OCI-LY7 (cell line): ENCODE data around the gene MAPRE3. TPM values are rescaled to one million over a fixed set of nuclear protein-coding genes. Genes with fewer than 3 reads are reported as not detected.

Experiments used
- BruUV-seq: library from RNA; stranded (reverse); fragments of 400-500 nt; replicated peaks from 2 replicates; lab custom pipeline; 2021; lab: Mats Ljungman, UMichigan
- CTCF ChIA-PET: fragments of 300-600 bp; sonication (Branson Sonifier 250); formaldehyde crosslinking; loops from one replicate; lab custom pipeline; 2022; ENCODE audit warnings: antibody characterized with exemption; ENCODE audit not compliant: unreplicated experiment; lab: Charles Lee
- POLR2A ChIA-PET: fragments of 300-600 bp; sonication (Branson Sonifier 250); formaldehyde crosslinking; loops from one replicate; lab custom pipeline; 2022; ENCODE audit warnings: antibody characterized with exemption; lab: Charles Lee
- DNase-seq: peaks from one replicate; pipeline ENCODE4 v3.0.0-alpha.2; 2015; ENCODE audit warnings: low spot score
- H2AFZ ChIP-seq: fragments of 200-600 bp; sonication (generic), shearing (Covaris generic); 2 replicates; pipeline ENCODE4 v1.6.1; 2014; ENCODE audit warnings: mild to moderate bottlenecking, antibody characterized with exemption, low read length, moderate library complexity
- H3K27ac ChIP-seq: fragments of 200-600 bp; sonication (generic); 2 replicates; pipeline ENCODE4 v1.5.1; 2014; ENCODE audit warnings: mixed run types, low read depth, mild to moderate bottlenecking, moderate library complexity, low read length, inconsistent platforms; ENCODE audit not compliant: poor library complexity, severe bottlenecking
- H3K36me3 ChIP-seq: fragments of 200-600 bp; sonication (generic); 2 replicates; pipeline ENCODE4 v1.6.1; 2014; ENCODE audit warnings: mild to moderate bottlenecking, antibody characterized with exemption, low read length, moderate library complexity, mixed read lengths; ENCODE audit not compliant: insufficient read depth
- H3K4me1 ChIP-seq: fragments of 200-600 bp; sonication (generic); 2 replicates; pipeline ENCODE4 v1.5.1; 2014; ENCODE audit warnings: mild to moderate bottlenecking, low read length; ENCODE audit not compliant: insufficient read depth, poor library complexity, severe bottlenecking
- H3K4me2 ChIP-seq: fragments of 200-600 bp; sonication (generic); 2 replicates; pipeline ENCODE4 v1.6.1; 2014; ENCODE audit warnings: mild to moderate bottlenecking, low read length
- H3K4me3 ChIP-seq: fragments of 200-600 bp; sonication (generic); 2 replicates; pipeline ENCODE4 v1.5.1; 2014; ENCODE audit warnings: mild to moderate bottlenecking, low read depth, low read length; ENCODE audit not compliant: poor library complexity, severe bottlenecking
- H3K79me2 ChIP-seq: fragments of 200-600 bp; sonication (generic); 2 replicates; pipeline ENCODE4 v1.6.1; 2016; ENCODE audit warnings: low read depth, mild to moderate bottlenecking, low read length, moderate library complexity, mixed read lengths; ENCODE audit not compliant: insufficient read depth
- H3K9me2 ChIP-seq: fragments of 200-600 bp; sonication (generic); 2 replicates; pipeline ENCODE4 v1.6.1; 2016; ENCODE audit warnings: mild to moderate bottlenecking, low read length, mixed read lengths; ENCODE audit not compliant: insufficient read depth
- H3K9me3 ChIP-seq: fragments of 200-600 bp; sonication (generic); 2 replicates; pipeline ENCODE4 v1.6.1; 2014; ENCODE audit warnings: mild to moderate bottlenecking, mixed run types, low read length, mixed read lengths
- H4K20me1 ChIP-seq: fragments of 200-600 bp; sonication (generic); 2 replicates; pipeline ENCODE4 v1.6.1; 2014; ENCODE audit warnings: mild to moderate bottlenecking, antibody characterized with exemption, low read length, moderate library complexity, mixed read lengths; ENCODE audit not compliant: insufficient read depth
- CTCF ChIP-seq: fragments of 200-600 bp; sonication (generic); conservative IDR thresholded peaks from 2 replicates; pipeline ENCODE4 v1.5.1; 2014; ENCODE audit warnings: mild to moderate bottlenecking, antibody characterized with exemption, low read length, moderate library complexity, mixed read lengths
- EZH2phosphoT487 ChIP-seq: fragments of 200-600 bp; sonication (generic); IDR thresholded peaks from 2 replicates; pipeline ENCODE4 v1.6.1; 2018; ENCODE audit warnings: low read depth, borderline replicate concordance, mild to moderate bottlenecking, mixed run types, antibody characterized with exemption, low read length, moderate library complexity, mixed read lengths
- intact Hi-C: fragments of 100-400 bp; cut with micrococcal nuclease; formaldehyde crosslinking; loops from one replicate; pipeline ENCODE4 v1.10.0; 2022; ENCODE audit not compliant: unreplicated experiment
- total RNA-seq, 2 experiments: library from RNA; depleted of rRNA in 1 of 2; stranded (reverse); fragments of >200 nt in 1 of 2; shearing (Covaris generic) in 1 of 2; gene quantifications; 2 replicates each; pipeline ENCODE4 v1.2.3, GENCODE V29; 2014 to 2022

The MAPRE3 gene
- total RNA-seq, 2 experiments from 2014 or later, result not detected

- Histone ChIP-seq H3K79me2 (no peaks in the 10 kb centered on the region), H3K4me2 (no peak overlapping the region), H3K27ac (no peak overlapping the region), H4K20me1 (no peaks in the 10 kb centered on the region), H3K36me3 (no peaks in the 10 kb centered on the region), H3K9me3 (no peaks in the 10 kb centered on the region), H3K9me2 (no peaks in the 10 kb centered on the region), H2AFZ (no peak overlapping the region), H3K4me1 (no peaks in the 10 kb centered on the region), H3K4me3 (no peak overlapping the region)
- TF ChIP-seq EZH2phosphoT487 (no peak), CTCF (no peak)
- ChIA-PET POLR2A (interaction anchor here (0.5 to 1.1 kb wide), 2 partner anchors 17 to 31 kb away, joined by 3 read pairs; no protein-coding TSS in a partner anchor), CTCF (interaction anchor here (0.5 kb wide), 1 partner anchor 29 kb away, joined by 4 read pairs; no protein-coding TSS in a partner anchor)
- intact Hi-C loops, result no loop called here
- no TSS peak for BruUV-seq
- DNase-seq, result no peak
Observed at GRCh38 chr2:26983746-26984145, 13.3 kb downstream of the MAPRE3 start.

GRCh38 chr2:26985807-26986206, 15.4 kb downstream of the MAPRE3 start:
- no peaks in the 10 kb centered on the region for H3K36me3 ChIP-seq
- CTCF ChIA-PET, result no interaction called here
- no peak for DNase-seq
- no peak for TF ChIP-seq EZH2phosphoT487
- TF ChIP-seq CTCF, result no peak
- H3K4me1 ChIP-seq, result no peaks in the 10 kb centered on the region
- POLR2A ChIA-PET, result no interaction called here
- H3K9me2 ChIP-seq, result no peaks in the 10 kb centered on the region
- no TSS peak for BruUV-seq
- no peak overlapping the region for H2AFZ ChIP-seq
- intact Hi-C loops, result no loop called here
- H3K4me3 ChIP-seq, result no peak overlapping the region
- H3K79me2 ChIP-seq, result no peaks in the 10 kb centered on the region
- H3K4me2 ChIP-seq, result no peak overlapping the region
- H3K9me3 ChIP-seq, result no peaks in the 10 kb centered on the region
- H3K27ac ChIP-seq, result no peak overlapping the region
- H4K20me1 ChIP-seq, result no peaks in the 10 kb centered on the region

- no peaks in the 10 kb centered on the region for H3K9me2 ChIP-seq
- no peak overlapping the region for H3K27ac ChIP-seq
- intact Hi-C loops, result no loop called here
- no TSS peak for BruUV-seq
- no peaks in the 10 kb centered on the region for H3K9me3 ChIP-seq
- no peak overlapping the region for H3K4me3 ChIP-seq
- H3K36me3 ChIP-seq, result no peaks in the 10 kb centered on the region
- H3K4me2 ChIP-seq, result no peak overlapping the region
- TF ChIP-seq CTCF (no peak), EZH2phosphoT487 (no peak)
- ChIA-PET CTCF (no interaction called here), POLR2A (no interaction called here)
- no peaks in the 10 kb centered on the region for H3K79me2 ChIP-seq
- no peak overlapping the region for H2AFZ ChIP-seq
- no peaks in the 10 kb centered on the region for H3K4me1 ChIP-seq
- DNase-seq, result no peak
- H4K20me1 ChIP-seq, result no peaks in the 10 kb centered on the region
Observed at GRCh38 chr2:26986576-26986975, 16.1 kb downstream of the MAPRE3 start.
